GM12874 (cell line): ENCODE measurements around the gene BTBD2.

ENCODE experiments used
- TF ChIP-seq, protein P1 (sequence below): IDR thresholded peaks from 2 replicates; pipeline ENCODE4 v1.5.1; 2011; ENCODE audit warnings: low read depth, mild to moderate bottlenecking, control low read depth, low read length, moderate library complexity; ENCODE audit not compliant: insufficient read depth

Gene BTBD2

DNA sequence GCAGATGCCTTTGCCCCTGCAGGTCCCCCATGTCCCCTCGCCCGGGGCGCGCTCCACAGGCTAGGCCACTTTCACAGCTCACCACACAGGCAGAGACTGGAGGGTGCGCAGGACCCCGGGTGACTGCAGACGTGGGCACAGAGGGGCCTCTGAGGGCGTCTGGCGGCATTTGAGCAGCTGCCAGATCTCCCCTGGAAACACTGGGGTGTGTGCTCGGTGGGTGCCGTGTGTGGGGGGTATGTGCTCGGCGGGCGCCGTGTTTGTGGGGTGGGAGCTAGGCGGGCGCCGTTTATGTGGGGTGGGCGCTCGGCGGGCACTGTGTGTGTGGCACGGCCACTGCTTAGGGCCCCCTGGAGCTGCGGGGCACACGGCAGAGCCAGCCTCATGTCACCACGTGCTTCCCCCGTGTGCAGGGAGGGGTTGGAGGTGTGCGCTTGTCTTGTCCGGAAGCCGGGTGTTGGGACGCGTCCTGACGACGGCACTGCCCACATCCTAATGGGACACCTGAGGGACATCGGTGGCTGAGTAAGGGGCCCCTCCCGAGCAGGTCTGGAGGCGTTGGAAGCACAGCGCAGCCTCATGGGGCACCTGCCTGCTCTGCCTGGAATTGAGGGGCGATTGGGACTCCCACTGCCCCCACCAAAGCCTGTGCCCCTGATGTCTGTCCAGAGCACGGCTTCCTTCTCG is 57.8 kb downstream of the BTBD2 start:
- TF ChIP-seq, protein P1, sequence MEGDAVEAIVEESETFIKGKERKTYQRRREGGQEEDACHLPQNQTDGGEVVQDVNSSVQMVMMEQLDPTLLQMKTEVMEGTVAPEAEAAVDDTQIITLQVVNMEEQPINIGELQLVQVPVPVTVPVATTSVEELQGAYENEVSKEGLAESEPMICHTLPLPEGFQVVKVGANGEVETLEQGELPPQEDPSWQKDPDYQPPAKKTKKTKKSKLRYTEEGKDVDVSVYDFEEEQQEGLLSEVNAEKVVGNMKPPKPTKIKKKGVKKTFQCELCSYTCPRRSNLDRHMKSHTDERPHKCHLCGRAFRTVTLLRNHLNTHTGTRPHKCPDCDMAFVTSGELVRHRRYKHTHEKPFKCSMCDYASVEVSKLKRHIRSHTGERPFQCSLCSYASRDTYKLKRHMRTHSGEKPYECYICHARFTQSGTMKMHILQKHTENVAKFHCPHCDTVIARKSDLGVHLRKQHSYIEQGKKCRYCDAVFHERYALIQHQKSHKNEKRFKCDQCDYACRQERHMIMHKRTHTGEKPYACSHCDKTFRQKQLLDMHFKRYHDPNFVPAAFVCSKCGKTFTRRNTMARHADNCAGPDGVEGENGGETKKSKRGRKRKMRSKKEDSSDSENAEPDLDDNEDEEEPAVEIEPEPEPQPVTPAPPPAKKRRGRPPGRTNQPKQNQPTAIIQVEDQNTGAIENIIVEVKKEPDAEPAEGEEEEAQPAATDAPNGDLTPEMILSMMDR = no peak

DNA sequence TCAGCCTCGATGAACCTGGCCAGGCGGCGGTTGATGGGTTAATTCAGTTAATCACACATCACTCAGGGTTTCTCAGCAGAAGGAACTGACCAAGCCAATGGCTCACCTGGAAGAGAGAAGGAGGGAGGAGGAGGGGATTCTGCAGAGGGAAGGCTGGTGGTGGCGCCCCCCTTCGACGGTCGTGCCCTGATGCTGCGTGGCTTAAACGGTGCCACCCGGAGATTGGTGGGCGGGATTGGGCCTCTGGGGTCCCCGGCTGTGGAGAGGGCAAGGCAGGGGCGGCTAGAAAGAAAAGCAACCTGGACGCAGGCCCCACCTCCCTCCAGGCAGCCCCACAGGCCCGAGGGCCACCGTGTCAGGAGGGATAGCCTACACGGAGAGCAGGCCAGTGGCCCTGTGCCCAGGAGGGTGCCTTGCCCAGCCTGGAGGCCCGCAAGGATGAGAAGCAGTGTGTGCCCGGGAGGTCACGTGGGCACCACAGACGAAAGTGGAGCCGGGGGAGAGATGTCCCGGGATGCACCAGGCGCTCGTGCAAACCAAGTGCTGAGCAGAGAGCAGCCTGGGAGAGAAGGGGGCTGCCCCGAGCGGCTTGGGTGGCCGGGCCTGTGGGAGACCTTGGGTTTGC is 58.5 kb downstream of the BTBD2 start:
- TF ChIP-seq, protein P1 = no peak

DNA sequence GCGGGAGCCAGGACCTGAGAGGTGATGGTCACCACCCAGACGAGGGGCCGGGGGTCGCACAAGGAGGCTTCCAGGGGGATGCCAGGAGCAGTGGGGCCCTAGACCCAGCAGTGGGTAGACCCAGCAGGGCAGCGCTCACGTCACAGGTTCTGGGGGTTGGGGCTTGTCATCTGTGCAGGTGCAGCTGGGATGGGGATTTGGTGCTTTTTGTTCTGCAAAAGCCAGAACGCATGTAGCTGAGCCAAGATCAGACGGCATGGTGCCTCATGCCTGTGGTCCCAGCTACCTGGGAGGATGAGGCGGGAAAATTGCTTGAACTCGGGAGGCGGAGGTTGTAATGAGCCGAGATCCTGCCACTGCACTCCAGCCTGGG is 59.4 kb downstream of the BTBD2 start:
- TF ChIP-seq, protein P1 = no peak

DNA sequence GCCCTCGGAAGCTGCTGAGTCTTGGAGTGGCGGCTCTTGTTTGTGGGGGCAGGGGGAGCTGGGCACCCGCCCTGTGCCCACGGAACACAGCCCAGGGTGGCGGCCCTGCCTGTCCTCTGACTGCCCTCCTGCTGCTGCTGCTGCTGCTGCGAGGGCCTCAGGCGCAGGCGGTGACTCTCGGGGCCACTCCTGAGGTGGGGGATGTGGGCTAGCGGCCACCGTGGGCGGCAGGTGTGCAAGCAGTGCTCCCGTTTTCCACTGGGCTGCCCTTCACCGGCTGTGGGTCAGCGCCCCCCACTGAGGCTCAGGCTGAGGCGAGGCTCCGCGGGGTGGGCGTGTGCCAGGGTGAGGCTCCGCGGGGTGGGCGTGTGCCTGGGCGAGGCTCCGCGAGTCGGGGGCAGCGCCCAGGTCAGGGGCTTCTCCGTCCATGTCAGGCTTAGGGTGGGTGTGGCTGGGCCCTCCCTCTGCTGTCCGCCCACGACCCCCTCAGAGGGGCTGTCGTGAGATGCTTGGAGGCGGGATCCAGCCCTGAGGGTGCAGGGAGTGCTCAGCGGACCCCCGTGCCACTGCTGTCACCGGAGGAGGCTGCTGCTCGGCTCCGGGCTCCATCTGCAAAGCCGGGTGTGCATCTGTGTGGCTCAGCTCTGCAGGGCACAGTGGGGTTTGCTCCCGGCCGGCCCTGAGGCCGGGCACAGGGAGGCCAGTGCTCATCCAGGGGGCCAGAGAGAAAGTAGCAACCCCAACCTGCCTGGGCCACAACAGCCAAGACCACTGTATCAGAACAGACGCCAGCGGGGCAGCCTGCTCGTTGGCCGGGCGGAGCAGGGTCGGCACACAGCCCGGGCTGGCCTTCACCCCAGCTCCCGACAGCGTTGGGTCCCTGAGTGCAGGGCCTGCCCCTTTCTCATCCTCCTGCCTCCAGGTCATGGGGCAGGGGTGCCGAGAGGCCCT is 60.1 kb downstream of the BTBD2 start:
- TF ChIP-seq, protein P1 = no peak

DNA sequence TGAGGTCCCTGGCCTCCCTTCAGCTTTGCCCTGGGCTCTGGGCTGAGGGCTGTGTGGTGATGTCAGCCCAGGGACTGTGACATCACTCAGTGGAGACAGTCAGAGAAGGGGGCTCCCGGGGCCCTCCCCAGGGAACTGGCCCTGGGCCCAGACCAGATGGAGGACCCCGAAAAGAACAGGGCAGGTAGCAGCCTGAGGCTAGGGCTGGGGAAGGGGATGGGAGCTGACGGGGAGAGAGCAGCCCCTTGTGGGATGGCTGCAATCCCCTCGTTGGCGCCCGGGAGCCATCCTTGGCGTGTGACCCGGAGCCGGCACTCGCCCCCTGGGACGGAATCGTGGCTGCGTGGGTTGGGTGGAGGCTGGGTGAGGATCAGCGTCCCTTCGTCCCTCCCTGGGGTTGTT is 61.0 kb downstream of the BTBD2 start:
- TF ChIP-seq, protein P1 = no peak

DNA sequence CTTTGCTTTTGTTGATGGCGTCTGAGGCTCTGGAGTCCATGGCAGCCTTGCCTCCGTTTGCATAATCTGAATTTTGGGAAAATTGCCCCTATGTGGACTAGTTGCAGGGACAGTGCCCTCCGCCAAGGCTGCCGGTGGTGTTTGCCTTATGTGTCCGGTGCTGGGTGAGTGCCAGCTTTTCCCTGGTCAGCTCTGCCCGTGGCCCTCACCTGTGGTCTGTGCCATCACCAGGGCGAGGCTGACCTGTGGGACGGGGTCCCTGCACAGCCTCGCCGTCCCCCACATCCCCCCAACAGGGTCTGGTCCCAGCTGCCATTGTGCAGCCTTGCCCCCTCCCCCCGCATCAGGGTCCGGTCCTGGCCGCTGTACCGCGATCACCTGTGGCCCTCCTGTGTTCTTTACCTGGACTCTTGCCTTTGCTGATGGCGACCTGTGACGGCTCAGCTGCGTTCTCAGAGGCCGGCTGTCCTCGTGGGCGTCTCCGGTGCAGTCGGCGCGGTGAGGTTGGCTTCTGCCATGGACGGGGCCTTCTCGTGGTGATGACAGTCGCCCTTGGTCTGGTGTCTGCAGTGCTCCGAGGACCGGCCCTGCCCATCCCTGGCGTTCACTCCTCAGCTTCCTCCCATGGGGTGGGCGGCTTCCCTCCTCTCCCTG is 61.9 kb downstream of the BTBD2 start:
- TF ChIP-seq, protein P1 = no peak

DNA sequence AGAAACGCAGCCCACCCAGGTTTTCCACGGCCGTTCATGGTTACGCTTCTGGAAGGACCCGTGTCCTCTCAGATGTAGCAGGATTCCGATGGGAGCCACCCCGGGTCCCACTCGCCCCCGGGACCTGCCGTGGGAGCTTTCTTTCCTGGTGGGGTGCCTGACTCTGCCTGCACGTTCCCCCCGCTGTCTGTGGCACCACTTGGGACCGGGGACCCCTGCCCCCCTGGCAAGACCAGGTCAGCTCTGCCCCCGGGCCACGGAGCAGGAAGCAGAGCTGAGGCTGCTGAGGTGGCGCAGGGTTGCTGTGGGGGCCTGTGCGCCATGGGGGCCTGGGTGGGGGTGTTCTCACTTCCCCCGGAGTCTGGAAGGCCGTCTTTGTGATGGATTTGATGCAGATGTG is 62.5 kb downstream of the BTBD2 start:
- TF ChIP-seq, protein P1 = no peak
